Glutamatergic neuron (in vitro differentiated cells): Measurements from ENCODE around the gene DNAH6. TPM values are rescaled to one million over a fixed set of nuclear protein-coding genes. Genes with fewer than 3 reads are reported as not detected.

Experiments used
- DNase-seq: peaks from one replicate; pipeline ENCODE4 v3.0.0; 2022
- H3K27ac Mint-ChIP-seq: one replicate; pipeline ENCODE4 v1.8.0; 2020; ENCODE audit warnings: mild to moderate bottlenecking, mixed read lengths, inconsistent platforms; ENCODE audit not compliant: unreplicated experiment
- H3K27me3 Mint-ChIP-seq: one replicate; pipeline ENCODE4 v1.8.0; 2020; ENCODE audit warnings: mild to moderate bottlenecking, moderate library complexity, mixed read lengths, inconsistent platforms; ENCODE audit not compliant: unreplicated experiment
- H3K36me3 Mint-ChIP-seq: one replicate; pipeline ENCODE4 v1.8.0; 2020; ENCODE audit warnings: mild to moderate bottlenecking, mixed read lengths, inconsistent platforms; ENCODE audit not compliant: unreplicated experiment
- H3K4me1 Mint-ChIP-seq: one replicate; pipeline ENCODE4 v1.8.0; 2020; ENCODE audit warnings: mild to moderate bottlenecking, low read depth, mixed read lengths, inconsistent platforms; ENCODE audit not compliant: unreplicated experiment
- H3K4me3 Mint-ChIP-seq: one replicate; pipeline ENCODE4 v1.8.0; 2020; ENCODE audit warnings: mild to moderate bottlenecking, mixed read lengths, inconsistent platforms; ENCODE audit not compliant: unreplicated experiment
- H3K9me3 Mint-ChIP-seq: one replicate; pipeline ENCODE4 v1.8.0; 2020; ENCODE audit warnings: mild to moderate bottlenecking, moderate library complexity, mixed read lengths, inconsistent platforms; ENCODE audit not compliant: unreplicated experiment
- total RNA-seq: library from RNA; stranded (reverse); fragmentation: NEBNext Ultra II Directional; extraction: Animal tissue kit (Norgen Biotek cat#: 25700); gene quantifications from one replicate; pipeline ENCODE4 v1.2.1, GENCODE V29; 2021; ENCODE audit not compliant: unreplicated experiment
- TF ChIP-seq, protein P1 (sequence below): fragments of 200-600 bp; sonication (generic); IDR thresholded peaks from one replicate; pipeline ENCODE4 v1.5.0; 2021; ENCODE audit not compliant: partially characterized antibody, unreplicated experiment

DNAH6 gene
- total RNA-seq, 1 donor from 2014 or later, result 0.86 TPM

DNA sequence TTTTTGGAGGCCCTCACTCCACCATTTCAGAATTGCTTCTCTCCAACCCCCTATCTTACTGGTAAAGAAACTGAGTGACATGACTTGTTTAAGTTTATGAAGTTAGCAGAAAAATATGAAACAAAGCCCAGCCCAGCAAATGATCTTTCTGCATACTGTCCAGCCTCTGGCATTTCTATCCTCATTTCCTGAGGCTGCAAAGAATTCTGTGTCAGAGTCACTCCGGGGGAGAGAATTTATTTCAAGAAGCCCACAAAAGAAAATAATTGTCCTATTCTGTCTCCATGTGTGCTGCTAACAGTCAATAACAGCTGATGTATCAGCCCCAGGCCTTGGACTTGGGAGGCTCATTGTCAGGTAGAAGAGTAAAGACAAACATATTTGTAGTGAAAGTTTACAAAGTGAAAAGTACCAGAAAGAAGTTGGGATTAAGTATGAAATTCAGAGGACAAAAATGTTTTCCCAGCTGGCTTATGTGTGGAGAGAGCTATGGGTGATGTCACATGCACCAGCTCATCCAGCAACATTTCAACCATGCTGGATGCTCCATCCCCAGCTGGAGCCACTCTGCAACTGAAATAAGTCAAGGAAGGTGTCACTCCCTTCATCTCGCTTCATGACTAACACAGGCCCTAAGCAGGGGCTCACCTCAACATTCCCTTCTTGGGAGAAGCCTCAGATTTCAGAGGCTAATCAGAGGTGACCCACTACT is 322.3 kb downstream of the DNAH6 start:
- TF ChIP-seq, protein P1, sequence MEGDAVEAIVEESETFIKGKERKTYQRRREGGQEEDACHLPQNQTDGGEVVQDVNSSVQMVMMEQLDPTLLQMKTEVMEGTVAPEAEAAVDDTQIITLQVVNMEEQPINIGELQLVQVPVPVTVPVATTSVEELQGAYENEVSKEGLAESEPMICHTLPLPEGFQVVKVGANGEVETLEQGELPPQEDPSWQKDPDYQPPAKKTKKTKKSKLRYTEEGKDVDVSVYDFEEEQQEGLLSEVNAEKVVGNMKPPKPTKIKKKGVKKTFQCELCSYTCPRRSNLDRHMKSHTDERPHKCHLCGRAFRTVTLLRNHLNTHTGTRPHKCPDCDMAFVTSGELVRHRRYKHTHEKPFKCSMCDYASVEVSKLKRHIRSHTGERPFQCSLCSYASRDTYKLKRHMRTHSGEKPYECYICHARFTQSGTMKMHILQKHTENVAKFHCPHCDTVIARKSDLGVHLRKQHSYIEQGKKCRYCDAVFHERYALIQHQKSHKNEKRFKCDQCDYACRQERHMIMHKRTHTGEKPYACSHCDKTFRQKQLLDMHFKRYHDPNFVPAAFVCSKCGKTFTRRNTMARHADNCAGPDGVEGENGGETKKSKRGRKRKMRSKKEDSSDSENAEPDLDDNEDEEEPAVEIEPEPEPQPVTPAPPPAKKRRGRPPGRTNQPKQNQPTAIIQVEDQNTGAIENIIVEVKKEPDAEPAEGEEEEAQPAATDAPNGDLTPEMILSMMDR, result no peak
- H3K4me3 Mint-ChIP-seq, result no peak overlapping the region
- no peak overlapping the region for H3K27ac Mint-ChIP-seq
- peaks cover 2% of the 10 kb centered on the region for H3K9me3 Mint-ChIP-seq
- no peak for DNase-seq
- peaks cover 2% of the 10 kb centered on the region for H3K27me3 Mint-ChIP-seq
- H3K4me1 Mint-ChIP-seq, result peaks cover 3% of the 10 kb centered on the region
- H3K36me3 Mint-ChIP-seq, result peaks cover 12% of the 10 kb centered on the region

DNA sequence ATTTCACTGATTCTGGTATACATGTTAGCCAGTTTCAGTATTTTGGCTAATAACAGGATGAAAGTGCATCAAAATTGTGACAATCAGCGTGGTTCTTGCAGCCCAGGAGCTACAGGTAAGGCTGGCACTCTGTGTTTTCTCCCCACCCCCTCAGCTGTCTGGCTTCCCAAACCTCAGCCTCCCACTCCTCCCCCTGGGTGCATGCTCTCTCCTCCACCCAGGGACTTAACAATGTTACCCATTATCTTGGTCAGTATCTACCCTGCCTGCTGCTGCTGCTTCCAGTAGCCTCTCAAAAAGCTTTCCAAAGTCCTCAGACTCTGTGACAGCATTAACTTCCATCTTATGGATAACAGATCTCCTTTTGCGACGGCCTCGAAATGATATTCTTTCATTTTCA is 323.6 kb downstream of the DNAH6 start:
- no peak for DNase-seq
- peaks cover 3% of the 10 kb centered on the region for H3K4me1 Mint-ChIP-seq
- H3K4me3 Mint-ChIP-seq, result no peak overlapping the region
- TF ChIP-seq, protein P1, result no peak
- peaks cover 2% of the 10 kb centered on the region for H3K27me3 Mint-ChIP-seq
- peaks cover 6% of the 10 kb centered on the region for H3K9me3 Mint-ChIP-seq
- peaks cover 12% of the 10 kb centered on the region for H3K36me3 Mint-ChIP-seq
- H3K27ac Mint-ChIP-seq, result no peak overlapping the region

DNA sequence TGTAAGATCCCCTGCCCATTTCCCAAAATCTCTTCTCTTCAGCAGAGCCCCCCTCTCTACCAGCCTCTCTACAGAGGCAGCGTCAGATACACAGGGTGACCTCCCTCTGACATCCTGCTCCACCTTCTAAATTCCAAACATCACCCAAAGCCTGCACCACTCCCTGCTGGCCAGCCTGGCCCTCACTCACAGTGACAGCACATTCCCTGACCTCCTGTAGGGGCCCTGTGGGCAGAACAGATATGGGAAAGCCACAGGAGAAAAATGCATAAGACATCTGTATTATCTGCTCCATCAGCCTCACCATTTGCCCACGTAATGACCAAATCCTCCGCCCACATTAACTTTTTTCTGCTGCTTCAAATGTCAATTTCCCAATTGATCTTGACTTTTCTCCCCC is 324.0 kb downstream of the DNAH6 start:
- H3K4me3 Mint-ChIP-seq, result no peak overlapping the region
- peaks cover 6% of the 10 kb centered on the region for H3K9me3 Mint-ChIP-seq
- TF ChIP-seq, protein P1, result no peak
- H3K36me3 Mint-ChIP-seq, result peaks cover 12% of the 10 kb centered on the region
- H3K27me3 Mint-ChIP-seq, result peaks cover 2% of the 10 kb centered on the region
- H3K27ac Mint-ChIP-seq, result no peak overlapping the region
- H3K4me1 Mint-ChIP-seq, result peaks cover 3% of the 10 kb centered on the region
- DNase-seq, result no peak

DNA sequence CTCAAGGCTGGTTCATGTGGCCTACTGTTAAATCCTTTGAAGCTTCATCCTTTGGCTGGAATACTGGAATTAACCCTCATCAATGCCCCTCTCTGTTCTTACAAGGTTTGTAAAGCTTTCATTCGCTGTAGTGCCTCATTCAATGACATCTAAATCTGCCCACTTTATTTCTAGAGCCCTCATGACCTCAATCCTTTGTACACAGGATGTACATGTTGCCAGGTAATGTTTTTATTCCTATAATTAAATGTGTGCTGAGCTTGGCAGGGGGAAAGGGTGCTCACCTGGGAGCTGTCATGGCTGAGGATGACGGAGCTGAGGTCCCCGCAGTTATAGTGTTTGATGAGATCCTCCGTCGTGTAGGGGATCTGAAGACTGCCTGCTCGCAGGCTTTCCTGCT is 325.3 kb downstream of the DNAH6 start:
- peaks cover 3% of the 10 kb centered on the region for H3K4me1 Mint-ChIP-seq
- H3K27me3 Mint-ChIP-seq, result peaks cover 2% of the 10 kb centered on the region
- TF ChIP-seq, protein P1, result no peak

DNA sequence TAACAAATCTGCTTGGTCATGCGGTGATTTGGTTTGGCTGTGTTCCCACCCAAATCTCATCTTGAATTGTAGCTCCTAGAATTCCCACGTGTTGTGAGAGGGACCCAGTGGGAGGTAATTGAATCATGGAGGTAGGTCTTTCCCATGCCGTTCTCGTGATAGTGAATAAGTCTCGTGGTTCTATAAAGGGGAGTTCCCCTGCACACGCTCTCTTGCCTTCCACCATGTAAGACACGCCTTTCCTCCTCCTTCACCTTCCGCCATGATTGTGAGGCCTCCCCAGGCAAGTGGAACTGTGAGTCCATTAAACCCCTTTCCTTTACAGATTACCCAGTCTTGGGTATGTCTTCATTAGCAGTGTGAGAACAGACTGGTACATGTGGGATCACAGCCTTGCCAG is 327.8 kb downstream of the DNAH6 start:
- Mint-ChIP-seq H3K27me3 (peaks cover 2% of the 10 kb centered on the region), H3K9me3 (peaks cover 4% of the 10 kb centered on the region), H3K4me1 (peaks cover 3% of the 10 kb centered on the region), H3K36me3 (no peaks in the 10 kb centered on the region), H3K27ac (no peak overlapping the region), H3K4me3 (no peak overlapping the region)
- TF ChIP-seq, protein P1, result no peak
- DNase-seq, result no peak

More for the DNA sequence above, 325.3 kb downstream of the DNAH6 start:
- Mint-ChIP-seq H3K9me3 (peaks cover 6% of the 10 kb centered on the region), H3K4me3 (no peak overlapping the region), H3K27ac (no peak overlapping the region), H3K36me3 (peaks cover 1% of the 10 kb centered on the region)
- no peak for DNase-seq
